GM12878 (cell line): ENCODE measurements around the gene RNASE13. TPM values are rescaled to one million over a fixed set of nuclear protein-coding genes. Genes with fewer than 3 reads are reported as not detected.

Experiments
- BACH1 ChIP-seq: fragments of 450-650 bp; IDR thresholded peaks from 2 replicates; pipeline ENCODE4 v1.6.1; 2017; ENCODE audit warnings: mild to moderate bottlenecking, borderline replicate concordance
- IKZF2 ChIP-seq, 2 experiments: fragments of 450-650 bp; IDR thresholded peaks; 2 replicates each; pipeline ENCODE4 v1.6.1; 2017; ENCODE audit warnings: mild to moderate bottlenecking in 2 of 2, moderate library complexity in 2 of 2
- MEF2B ChIP-seq: fragments of 450-650 bp; IDR thresholded peaks from 2 replicates; pipeline ENCODE4 v1.6.1; 2018; ENCODE audit warnings: mild to moderate bottlenecking, moderate library complexity; ENCODE audit not compliant: partially characterized antibody, poor library complexity, severe bottlenecking
- ZNF217 ChIP-seq: fragments of 450-650 bp; IDR thresholded peaks from 2 replicates; pipeline ENCODE4 v1.6.1; 2017; ENCODE audit warnings: antibody characterized with exemption, mild to moderate bottlenecking
- ZNF384 ChIP-seq: IDR thresholded peaks from 2 replicates; pipeline ENCODE4 v1.6.1; 2012; ENCODE audit warnings: low read depth, mild to moderate bottlenecking, low read length, improper control_type of control experiment, borderline replicate concordance
- ZNF592 ChIP-seq: fragments of 450-650 bp; IDR thresholded peaks from 2 replicates; pipeline ENCODE4 v1.6.1; 2017; ENCODE audit warnings: mild to moderate bottlenecking, moderate library complexity
- polyA plus RNA-seq, 11 experiments: library from polyadenylated mRNA; depleted of rRNA in 4 of 11; unstranded in 6 of 11; stranded (reverse) in 5 of 11; fragments of >200 nt; fragmentation: Nextera tagmentation in 4 of 11; fragmentation: Illumina TruSeq in 1 of 11; extraction: Ambion mirVana in 4 of 11; extraction: Trizol in 1 of 11; gene quantifications; 1 replicate in 1 of 11; 2 replicates in 10 of 11; pipeline versions ENCODE4 v1.2.1 to v1.2.3, GENCODE V29; 2011 to 2016; ENCODE audit warnings: inconsistent platforms in 2 of 11, missing spikeins in 2 of 11, low read depth in 1 of 11
- total RNA-seq, 4 experiments: library from RNA; depleted of rRNA in 3 of 4; stranded (reverse); fragments of >200 nt in 3 of 4; fragmentation: Illumina TruSeq in 1 of 4; extraction: Trizol in 1 of 4; gene quantifications; 2 replicates each; pipeline versions ENCODE4 v1.2.1 to v1.2.3, GENCODE V29; 2013 to 2021
- TF ChIP-seq, protein P1 (sequence below): fragments of 450-650 bp; formaldehyde crosslinking; IDR thresholded peaks from 2 replicates; pipeline ENCODE4 v1.4.0; 2022; ENCODE audit warnings: mild to moderate bottlenecking, moderate library complexity

The RNASE13 gene
- total and polyA plus RNA-seq, 10 of the 15 experiments (the other 5 are each of a cell fraction or from before 2014, with no cell fraction given), result not detected

- TF ChIP-seq ZNF384, result no peak
- no peak for TF ChIP-seq MEF2B
- no peak for TF ChIP-seq BACH1
- TF ChIP-seq, protein P1, sequence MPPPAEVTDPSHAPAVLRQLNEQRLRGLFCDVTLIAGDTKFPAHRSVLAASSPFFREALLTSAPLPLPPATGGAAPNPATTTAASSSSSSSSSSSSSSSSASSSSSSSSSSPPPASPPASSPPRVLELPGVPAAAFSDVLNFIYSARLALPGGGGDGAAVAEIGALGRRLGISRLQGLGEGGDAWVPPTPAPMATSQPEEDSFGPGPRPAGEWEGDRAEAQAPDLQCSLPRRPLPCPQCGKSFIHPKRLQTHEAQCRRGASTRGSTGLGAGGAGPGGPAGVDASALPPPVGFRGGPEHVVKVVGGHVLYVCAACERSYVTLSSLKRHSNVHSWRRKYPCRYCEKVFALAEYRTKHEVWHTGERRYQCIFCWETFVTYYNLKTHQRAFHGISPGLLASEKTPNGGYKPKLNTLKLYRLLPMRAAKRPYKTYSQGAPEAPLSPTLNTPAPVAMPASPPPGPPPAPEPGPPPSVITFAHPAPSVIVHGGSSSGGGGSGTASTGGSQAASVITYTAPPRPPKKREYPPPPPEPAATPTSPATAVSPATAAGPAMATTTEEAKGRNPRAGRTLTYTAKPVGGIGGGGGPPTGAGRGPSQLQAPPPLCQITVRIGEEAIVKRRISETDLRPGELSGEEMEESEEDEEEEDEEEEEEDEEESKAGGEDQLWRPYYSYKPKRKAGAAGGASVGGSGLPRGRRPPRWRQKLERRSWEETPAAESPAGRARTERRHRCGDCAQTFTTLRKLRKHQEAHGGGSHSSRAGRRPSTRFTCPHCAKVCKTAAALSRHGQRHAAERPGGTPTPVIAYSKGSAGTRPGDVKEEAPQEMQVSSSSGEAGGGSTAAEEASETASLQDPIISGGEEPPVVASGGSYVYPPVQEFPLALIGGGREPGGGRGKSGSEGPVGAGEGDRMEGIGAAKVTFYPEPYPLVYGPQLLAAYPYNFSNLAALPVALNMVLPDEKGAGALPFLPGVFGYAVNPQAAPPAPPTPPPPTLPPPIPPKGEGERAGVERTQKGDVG (CRISPR knock-in tag), result no peak
- no peak for TF ChIP-seq ZNF592
- TF ChIP-seq ZNF217, result no peak
- no peak for TF ChIP-seq IKZF2 (IDR thresholded peaks at IDR 0.05)
Observed at GRCh38 chr14:21030531-21030930, 4.1 kb downstream of the RNASE13 start (continued).
